ENCODE results near the gene KRT6C. TPM values are rescaled to one million over a fixed set of nuclear protein-coding genes. Genes with fewer than 3 reads are reported as not detected.

KRT6C gene
- polyA plus RNA-seq, 1 experiment, result not detected

- CTCF ChIA-PET, result interaction anchor here (0.9 to 1.1 kb wide), 2 partner anchors 8 to 61 kb away, joined by 3 to 5 read pairs; no protein-coding TSS in a partner anchor
- DNase-seq (ENCODE audit: low read depth), result no peak
- POLR2A ChIA-PET, result no interaction called here
- no peaks in the 10 kb centered on the region for H3K36me3 ChIP-seq (ENCODE audit: control insufficient read depth, insufficient read depth, low read length)
- TF ChIP-seq CTCF (IDR thresholded peaks at IDR 0.05; ENCODE audit: insufficient read depth, low read depth, low read length), result no peak
- H3K4me3 ChIP-seq (ENCODE audit: low read depth, low read length), result no peak overlapping the region
- H3K27me3 ChIP-seq (ENCODE audit: control insufficient read depth, insufficient read depth, low read length), result peaks cover 20% of the 10 kb centered on the region
These were observed 40.0 kb downstream of the KRT6C start for GRCh38 chr12:52433501-52434080.

DNA sequence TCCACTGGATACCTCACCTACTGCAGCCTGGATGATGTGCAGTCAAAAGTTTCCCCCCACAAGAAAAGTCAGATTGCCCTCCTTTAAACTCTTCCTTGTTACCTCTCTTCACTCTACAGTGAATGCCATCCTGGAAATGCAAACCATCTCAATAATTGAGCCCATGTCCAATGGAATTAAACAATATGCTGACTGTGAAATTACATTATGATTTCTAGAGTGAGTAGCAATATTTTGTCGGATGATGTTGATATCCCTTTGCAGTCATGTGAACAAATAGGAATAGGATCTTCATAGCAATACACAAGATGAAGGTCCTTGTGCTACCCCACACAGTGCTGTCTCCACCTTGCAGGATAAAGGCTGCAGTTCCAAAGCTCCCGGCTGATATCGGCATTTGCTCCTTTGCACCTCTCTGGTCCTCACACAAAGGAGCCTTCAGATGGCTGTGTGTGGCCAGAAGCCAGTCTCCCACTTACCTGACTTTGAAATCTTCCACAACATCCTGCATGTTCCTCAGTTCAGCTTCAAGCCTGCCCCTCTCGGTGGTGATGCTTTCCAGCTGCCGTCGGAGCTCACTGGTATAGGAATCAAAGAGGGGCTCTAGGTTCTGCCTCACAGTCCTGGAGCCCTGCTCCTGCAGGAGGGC lies 40.9 kb downstream of the KRT6C start:
- Histone ChIP-seq H3K27me3 (ENCODE audit: control insufficient read depth, insufficient read depth, low read length) (peaks cover 23% of the 10 kb centered on the region), H3K36me3 (ENCODE audit: control insufficient read depth, insufficient read depth, low read length) (no peaks in the 10 kb centered on the region), H3K4me3 (ENCODE audit: low read depth, low read length) (no peak overlapping the region)
- no peak for TF ChIP-seq CTCF (IDR thresholded peaks at IDR 0.05; ENCODE audit: insufficient read depth, low read depth, low read length)
- ChIA-PET CTCF (no interaction called here), POLR2A (interaction anchor here (0.6 kb wide), 1 partner anchor 52 kb away, joined by 4 read pairs; no protein-coding TSS in a partner anchor)
- no peak for DNase-seq (ENCODE audit: low read depth)

- CTCF ChIA-PET, result interaction anchor here (0.9 to 1.2 kb wide), 3 partner anchors 12 to 111 kb away, joined by 3 read pairs; no protein-coding TSS in a partner anchor
These were observed 45.5 kb downstream of the KRT6C start for GRCh38 chr12:52428121-52428520.

GRCh38 chr12:52427083-52427482 lies 46.5 kb downstream of the KRT6C start:
- no peak for DNase-seq (ENCODE audit: low read depth)
- ChIA-PET CTCF (interaction anchor here (0.9 to 1.2 kb wide), 3 partner anchors 55 to 438 kb away, joined by 3 read pairs; no protein-coding TSS in a partner anchor), POLR2A (no interaction called here)
- Histone ChIP-seq H3K4me3 (ENCODE audit: low read depth, low read length) (no peak overlapping the region), H3K36me3 (ENCODE audit: control insufficient read depth, insufficient read depth, low read length) (no peaks in the 10 kb centered on the region), H3K27me3 (ENCODE audit: control insufficient read depth, insufficient read depth, low read length) (peaks cover 24% of the 10 kb centered on the region)
- no peak for TF ChIP-seq CTCF (IDR thresholded peaks at IDR 0.05; ENCODE audit: insufficient read depth, low read depth, low read length)

More at GRCh38 chr12:52428121-52428520, 45.5 kb downstream of the KRT6C start:
- DNase-seq (ENCODE audit: low read depth), result no peak
- H3K27me3 ChIP-seq (ENCODE audit: control insufficient read depth, insufficient read depth, low read length), result peaks cover 28% of the 10 kb centered on the region
- no peak overlapping the region for H3K4me3 ChIP-seq (ENCODE audit: low read depth, low read length)
- no peak for TF ChIP-seq CTCF (IDR thresholded peaks at IDR 0.05; ENCODE audit: insufficient read depth, low read depth, low read length)
- POLR2A ChIA-PET, result no interaction called here
- no peaks in the 10 kb centered on the region for H3K36me3 ChIP-seq (ENCODE audit: control insufficient read depth, insufficient read depth, low read length)

GRCh38 chr12:52426034-52426433 lies 47.6 kb downstream of the KRT6C start:
- TF ChIP-seq CTCF (IDR thresholded peaks at IDR 0.05; ENCODE audit: insufficient read depth, low read depth, low read length), result no peak
- ChIA-PET CTCF (interaction anchor here (0.9 kb wide), 1 partner anchor 8 kb away, joined by 5 read pairs; the partner anchor contains the start of gene KRT75), POLR2A (no interaction called here)
- DNase-seq (ENCODE audit: low read depth), result no peak
- Histone ChIP-seq H3K27me3 (ENCODE audit: control insufficient read depth, insufficient read depth, low read length) (peaks cover 25% of the 10 kb centered on the region), H3K36me3 (ENCODE audit: control insufficient read depth, insufficient read depth, low read length) (no peaks in the 10 kb centered on the region), H3K4me3 (ENCODE audit: low read depth, low read length) (no peak overlapping the region)

All from BJ (cell line).